Measurements from ENCODE around the gene GBX2. TPM values are rescaled to one million over a fixed set of nuclear protein-coding genes. Genes with fewer than 3 reads are reported as not detected.
A peak's percentile ranks its signal among the peaks of the same experiment; 100 is the strongest.

The GBX2 gene
- total RNA-seq, 1 experiment from 2014 or later = not detected

DNA sequence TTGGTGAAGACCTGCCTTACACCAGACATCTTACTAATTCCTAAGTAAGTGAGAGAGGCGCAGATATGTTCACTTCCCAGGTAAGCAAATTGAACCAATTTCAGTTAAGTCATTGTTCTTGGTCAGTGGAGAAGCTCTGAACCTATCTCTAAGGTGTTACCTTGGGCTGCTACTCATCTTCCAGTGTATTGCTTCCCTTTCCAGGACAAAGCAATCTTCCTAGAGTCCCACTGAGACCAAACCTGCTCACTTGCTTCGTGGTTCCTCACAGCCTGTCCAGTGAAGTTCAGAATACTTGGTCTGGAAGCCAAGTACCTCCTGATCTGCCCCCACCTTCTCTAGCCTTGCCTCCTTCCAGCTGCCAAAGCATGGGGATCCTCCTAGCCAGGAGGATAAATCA is 22.5 kb upstream of the GBX2 start:
- no TSS peak for BruUV-seq (replicated peaks)
- Mint-ChIP-seq H3K36me3 (ENCODE audit: insufficient read depth, unreplicated experiment) (no peaks in the 10 kb centered on the region), H3K4me1 (ENCODE audit: insufficient read depth, unreplicated experiment) (no peaks in the 10 kb centered on the region), H3K4me3 (ENCODE audit: unreplicated experiment) (no peak overlapping the region), H3K27me3 (ENCODE audit: insufficient read depth, unreplicated experiment) (no peaks in the 10 kb centered on the region), H3K27ac (ENCODE audit: low read depth, unreplicated experiment) (no peak overlapping the region), H3K9me3 (ENCODE audit: unreplicated experiment) (no peaks in the 10 kb centered on the region)
- POLR2A ChIA-PET = no interaction called here
- CTCF ChIA-PET = no interaction called here
- DNase-seq (ENCODE audit: unreplicated experiment) = no peak
- intact Hi-C loops (cut with micrococcal nuclease) = no loop called here
- no peak for TF ChIP-seq CTCF (IDR thresholded peaks at IDR 0.05; ENCODE audit: unreplicated experiment)

- Mint-ChIP-seq H3K4me3 (ENCODE audit: unreplicated experiment) (no peak overlapping the region), H3K4me1 (ENCODE audit: insufficient read depth, unreplicated experiment) (peaks cover 12% of the 10 kb centered on the region), H3K36me3 (ENCODE audit: insufficient read depth, unreplicated experiment) (peaks cover 6% of the 10 kb centered on the region), H3K9me3 (ENCODE audit: unreplicated experiment) (no peaks in the 10 kb centered on the region), H3K27me3 (ENCODE audit: insufficient read depth, unreplicated experiment) (no peaks in the 10 kb centered on the region), H3K27ac (ENCODE audit: low read depth, unreplicated experiment) (no peak overlapping the region)
- TF ChIP-seq CTCF (IDR thresholded peaks at IDR 0.05; ENCODE audit: unreplicated experiment) = no peak
- BruUV-seq (replicated peaks) = no TSS peak
- ChIA-PET POLR2A (interaction anchor here (0.6 kb wide), 1 partner anchor 271 kb away, joined by 4 read pairs; no protein-coding TSS in a partner anchor), CTCF (interaction anchor here (1.1 to 1.7 kb wide), 2 partner anchors 9 to 405 kb away, joined by 5 to 6 read pairs; no protein-coding TSS in a partner anchor)
- DNase-seq (ENCODE audit: unreplicated experiment) = no peak
- intact Hi-C loops (cut with micrococcal nuclease) = loop anchor here (5.0 kb wide), 1 partner anchor 587 kb away; no protein-coding TSS in a partner anchor
These were observed 16.5 kb upstream of the GBX2 start for GRCh38 chr2:236184701-236185100.

GRCh38 chr2:236180831-236181453 is 12.8 kb upstream of the GBX2 start:
- H3K27ac Mint-ChIP-seq (ENCODE audit: low read depth, unreplicated experiment) = no peak overlapping the region
- ChIA-PET CTCF (interaction anchor here (0.5 to 5.3 kb wide), 26 partner anchors 8 to 577 kb away, joined by 3 to 52 read pairs (median 4); no protein-coding TSS in a partner anchor), POLR2A (interaction anchor here (0.9 to 1.6 kb wide), 2 partner anchors 9 to 402 kb away, joined by 3 read pairs; no protein-coding TSS in a partner anchor)
- H3K36me3 Mint-ChIP-seq (ENCODE audit: insufficient read depth, unreplicated experiment) = peaks cover 6% of the 10 kb centered on the region
- H3K27me3 Mint-ChIP-seq (ENCODE audit: insufficient read depth, unreplicated experiment) = no peaks in the 10 kb centered on the region
- no peaks in the 10 kb centered on the region for H3K9me3 Mint-ChIP-seq (ENCODE audit: unreplicated experiment)
- peak; percentile 75 for DNase-seq (ENCODE audit: unreplicated experiment)
- intact Hi-C loops (cut with micrococcal nuclease) = loop anchor here (1.0 to 5.0 kb wide), 3 partner anchors 402 to 584 kb away; no protein-coding TSS in a partner anchor
- peaks cover 13% of the 10 kb centered on the region for H3K4me1 Mint-ChIP-seq (ENCODE audit: insufficient read depth, unreplicated experiment)
- TF ChIP-seq CTCF (IDR thresholded peaks at IDR 0.05; ENCODE audit: unreplicated experiment) = peak; percentile 57
- BruUV-seq (replicated peaks) = no TSS peak
- H3K4me3 Mint-ChIP-seq (ENCODE audit: unreplicated experiment) = no peak overlapping the region

- intact Hi-C loops (cut with micrococcal nuclease) = loop anchor here (5.0 kb wide), 1 partner anchor 583 kb away; no protein-coding TSS in a partner anchor
- ChIA-PET CTCF (interaction anchor here (0.5 to 5.3 kb wide), 23 partner anchors 9 to 1444 kb away, joined by 3 to 52 read pairs (median 4); no protein-coding TSS in a partner anchor), POLR2A (interaction anchor here (0.9 to 1.6 kb wide), 2 partner anchors 8 to 401 kb away, joined by 3 read pairs; no protein-coding TSS in a partner anchor)
- Mint-ChIP-seq H3K4me3 (ENCODE audit: unreplicated experiment) (peak overlapping the region; percentile 65), H3K36me3 (ENCODE audit: insufficient read depth, unreplicated experiment) (peaks cover 4% of the 10 kb centered on the region), H3K27ac (ENCODE audit: low read depth, unreplicated experiment) (no peak overlapping the region), H3K9me3 (ENCODE audit: unreplicated experiment) (no peaks in the 10 kb centered on the region), H3K4me1 (ENCODE audit: insufficient read depth, unreplicated experiment) (peaks cover 13% of the 10 kb centered on the region), H3K27me3 (ENCODE audit: insufficient read depth, unreplicated experiment) (no peaks in the 10 kb centered on the region)
- BruUV-seq (replicated peaks) = no TSS peak
- TF ChIP-seq CTCF (IDR thresholded peaks at IDR 0.05; ENCODE audit: unreplicated experiment) = no peak
- DNase-seq (ENCODE audit: unreplicated experiment) = peak; percentile 27
These were observed 12.1 kb upstream of the GBX2 start for GRCh38 chr2:236180076-236180816.
